ENCODE measurements around the gene PATE4.

The PATE4 gene

GRCh38 chr11:125869521-125869920 lies 36.4 kb downstream of the PATE4 start:
- Mint-ChIP-seq H3K9me3 (no peaks in the 10 kb centered on the region), H3K4me3 (no peak overlapping the region), H3K27ac (no peak overlapping the region), H3K4me1 (ENCODE audit: low read depth in 2 of 2) (no peaks in the 10 kb centered on the region), H3K36me3 (ENCODE audit: insufficient read depth) (no peaks in the 10 kb centered on the region), H3K27me3 (peaks cover 4 to 12% of the 10 kb centered on the region in 2 donors)
- DNase-seq, result no peak
- ATAC-seq (replicated peaks), result no peak

GRCh38 chr11:125871391-125872137 lies 38.4 kb downstream of the PATE4 start:
- Mint-ChIP-seq H3K4me1 (ENCODE audit: low read depth in 2 of 2) (no peaks in the 10 kb centered on the region), H3K27me3 (peaks cover 4 to 12% of the 10 kb centered on the region in 2 donors), H3K36me3 (ENCODE audit: insufficient read depth) (no peaks in the 10 kb centered on the region), H3K27ac (no peak overlapping the region), H3K4me3 (no peak overlapping the region), H3K9me3 (no peaks in the 10 kb centered on the region)
- peak; percentile 4 to 18 (median 11) for DNase-seq
- peak; percentile 37 for ATAC-seq (replicated peaks)

GRCh38 chr11:125872138-125872491 lies 39.0 kb downstream of the PATE4 start:
- Mint-ChIP-seq H3K4me1 (ENCODE audit: low read depth in 2 of 2) (no peaks in the 10 kb centered on the region), H3K36me3 (ENCODE audit: insufficient read depth) (no peaks in the 10 kb centered on the region), H3K27ac (no peak overlapping the region), H3K27me3 (peaks cover 4 to 12% of the 10 kb centered on the region in 2 donors), H3K4me3 (no peak overlapping the region), H3K9me3 (no peaks in the 10 kb centered on the region)
- DNase-seq (no peak), ATAC-seq (replicated peaks) (no peak)

- Mint-ChIP-seq H3K36me3 (ENCODE audit: insufficient read depth) (no peaks in the 10 kb centered on the region), H3K27me3 (peaks cover 4 to 12% of the 10 kb centered on the region in 2 donors), H3K4me1 (ENCODE audit: low read depth in 2 of 2) (no peaks in the 10 kb centered on the region), H3K9me3 (no peaks in the 10 kb centered on the region), H3K4me3 (no peak overlapping the region), H3K27ac (no peak overlapping the region)
- ATAC-seq (replicated peaks) (no peak), DNase-seq (no peak)
Observed at GRCh38 chr11:125873881-125874555, 40.9 kb downstream of the PATE4 start.

- Mint-ChIP-seq H3K36me3 (ENCODE audit: insufficient read depth) (no peaks in the 10 kb centered on the region), H3K4me3 (no peak overlapping the region), H3K27me3 (peaks cover 4 to 12% of the 10 kb centered on the region in 2 donors), H3K27ac (no peak overlapping the region), H3K4me1 (ENCODE audit: low read depth in 2 of 2) (no peaks in the 10 kb centered on the region), H3K9me3 (no peaks in the 10 kb centered on the region)
- ATAC-seq (replicated peaks) (no peak), DNase-seq (peak; percentile 29 to 36 (median 30))
Observed at GRCh38 chr11:125874556-125875124, 41.5 kb downstream of the PATE4 start.

GRCh38 chr11:125881291-125881690 lies 48.2 kb downstream of the PATE4 start:
- DNase-seq (no peak), ATAC-seq (replicated peaks) (no peak)
- Mint-ChIP-seq H3K4me3 (no peak overlapping the region), H3K27me3 (peaks cover 0 to 5% of the 10 kb centered on the region in 2 donors), H3K4me1 (ENCODE audit: low read depth in 2 of 2) (no peaks in the 10 kb centered on the region), H3K36me3 (ENCODE audit: insufficient read depth) (no peaks in the 10 kb centered on the region), H3K27ac (no peak overlapping the region), H3K9me3 (no peaks in the 10 kb centered on the region)

GRCh38 chr11:125883375-125883774 lies 50.3 kb downstream of the PATE4 start:
- DNase-seq (no peak), ATAC-seq (replicated peaks) (no peak)
- peaks cover 9 to 10% of the 10 kb centered on the region in 2 donors for H3K4me1 Mint-ChIP-seq (ENCODE audit: low read depth in 2 of 2)
- no peaks in the 10 kb centered on the region for H3K9me3 Mint-ChIP-seq
- H3K4me3 Mint-ChIP-seq, result no peak overlapping the region
- no peak overlapping the region for H3K27ac Mint-ChIP-seq
- peaks cover 0 to 5% of the 10 kb centered on the region in 2 donors for H3K27me3 Mint-ChIP-seq
- H3K36me3 Mint-ChIP-seq (ENCODE audit: insufficient read depth), result peaks cover 20% of the 10 kb centered on the region

GRCh38 chr11:125886997-125887372 lies 53.9 kb downstream of the PATE4 start:
- Mint-ChIP-seq H3K27ac (peak overlapping the region; percentile 95 to 99), H3K9me3 (no peaks in the 10 kb centered on the region), H3K4me1 (ENCODE audit: low read depth in 2 of 2) (peaks cover 18 to 22% of the 10 kb centered on the region in 2 donors), H3K36me3 (ENCODE audit: insufficient read depth) (peaks cover 30% of the 10 kb centered on the region), H3K27me3 (no peaks in the 10 kb centered on the region), H3K4me3 (peak overlapping the region; percentile 89 to 94)
- peak; percentile 31 for ATAC-seq (replicated peaks)
- peak in 1 of 3 experiments; percentile 21 for DNase-seq

GRCh38 chr11:125887373-125888324 lies 54.5 kb downstream of the PATE4 start, which contains the start of gene HYLS1:
HYLS1 (plus strand) TSS chr11:125887668; CDS start chr11:125899369, 11,701 bp downstream.
- Mint-ChIP-seq H3K4me1 (ENCODE audit: low read depth in 2 of 2) (peaks cover 18 to 23% of the 10 kb centered on the region in 2 donors), H3K4me3 (peak within 1 kb of the TSS; percentile 89 to 94), H3K27ac (peak within 1 kb of the TSS; percentile 95 to 99), H3K9me3 (no peaks in the 10 kb centered on the region), H3K36me3 (ENCODE audit: insufficient read depth) (peaks cover 30% of the 10 kb centered on the region), H3K27me3 (no peaks in the 10 kb centered on the region)
- DNase-seq (peak; percentile 97 to 99 (median 98)), ATAC-seq (replicated peaks) (peak; percentile 86)
